ENCODE results near the gene GPR107.

The GPR107 gene

DNA sequence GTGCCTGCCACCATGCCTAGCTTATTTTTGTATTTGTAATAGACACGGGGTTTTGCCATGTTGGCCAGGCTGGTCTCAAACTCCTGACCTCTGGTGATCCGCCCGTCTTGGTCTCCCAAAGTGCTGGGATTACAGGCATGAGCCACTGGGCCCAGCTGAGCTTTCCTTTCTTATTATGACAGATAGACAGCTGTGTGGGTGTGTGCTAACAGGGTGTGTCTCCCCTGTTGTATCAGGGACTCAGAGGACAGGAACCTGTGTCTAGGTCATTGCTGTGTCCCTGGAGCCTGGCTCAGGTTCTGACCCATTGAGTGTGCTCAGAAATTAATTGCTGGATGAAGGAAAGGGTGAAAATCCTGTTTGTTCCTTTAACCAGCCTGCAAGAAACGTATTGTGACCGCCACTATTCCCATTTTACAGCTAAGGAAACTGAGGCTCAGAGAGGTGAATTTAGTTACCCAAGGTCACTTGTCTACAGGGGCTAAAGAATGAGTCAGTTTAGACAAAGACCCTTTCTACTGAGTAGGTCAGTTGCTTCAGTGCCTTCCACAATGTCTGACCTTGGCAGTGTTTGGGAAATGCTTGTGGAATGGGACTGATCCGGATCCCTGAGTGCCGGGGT lies 135.3 kb downstream of the GPR107 start:
- DNase-seq: no peak

All from NCI-H2227 treated with DMSO at 0.1 percent for 48 hours (cell line).